ENCODE data around the gene TXNDC12.
"Not testable (repeated sequence)": the region's sequence is repeated elsewhere in the genome, so short reads cannot be mapped to it uniquely, and the experiment has no call there.

DNA sequence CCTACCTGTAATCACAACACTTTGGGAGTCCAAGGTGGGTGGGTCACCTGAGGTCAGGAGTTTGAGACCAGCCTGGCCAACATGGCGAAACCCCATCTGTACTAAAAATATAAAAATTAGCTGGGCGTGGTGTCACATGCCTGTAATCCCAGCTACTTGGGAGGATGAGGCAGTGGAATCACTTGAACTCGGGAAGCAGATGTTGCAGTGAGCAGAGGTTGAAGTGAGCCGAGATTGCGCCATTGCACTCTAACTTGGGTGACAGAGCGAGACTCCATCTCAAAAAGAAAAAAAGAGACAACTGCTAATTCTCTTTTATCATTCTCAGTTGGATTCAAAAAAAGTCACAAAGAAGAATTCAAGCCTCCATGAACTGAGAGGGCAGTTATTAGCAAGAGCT is 22.3 kb upstream of the TXNDC12 start:
- TF ChIP-seq, protein P1, sequence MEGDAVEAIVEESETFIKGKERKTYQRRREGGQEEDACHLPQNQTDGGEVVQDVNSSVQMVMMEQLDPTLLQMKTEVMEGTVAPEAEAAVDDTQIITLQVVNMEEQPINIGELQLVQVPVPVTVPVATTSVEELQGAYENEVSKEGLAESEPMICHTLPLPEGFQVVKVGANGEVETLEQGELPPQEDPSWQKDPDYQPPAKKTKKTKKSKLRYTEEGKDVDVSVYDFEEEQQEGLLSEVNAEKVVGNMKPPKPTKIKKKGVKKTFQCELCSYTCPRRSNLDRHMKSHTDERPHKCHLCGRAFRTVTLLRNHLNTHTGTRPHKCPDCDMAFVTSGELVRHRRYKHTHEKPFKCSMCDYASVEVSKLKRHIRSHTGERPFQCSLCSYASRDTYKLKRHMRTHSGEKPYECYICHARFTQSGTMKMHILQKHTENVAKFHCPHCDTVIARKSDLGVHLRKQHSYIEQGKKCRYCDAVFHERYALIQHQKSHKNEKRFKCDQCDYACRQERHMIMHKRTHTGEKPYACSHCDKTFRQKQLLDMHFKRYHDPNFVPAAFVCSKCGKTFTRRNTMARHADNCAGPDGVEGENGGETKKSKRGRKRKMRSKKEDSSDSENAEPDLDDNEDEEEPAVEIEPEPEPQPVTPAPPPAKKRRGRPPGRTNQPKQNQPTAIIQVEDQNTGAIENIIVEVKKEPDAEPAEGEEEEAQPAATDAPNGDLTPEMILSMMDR (IDR thresholded peaks at IDR 0.05): not testable (repeated sequence)
- TF ChIP-seq POLR2A (IDR thresholded peaks at IDR 0.05): not testable (repeated sequence)

All from right lobe of liver (tissue), 4 donors.